Measurements from ENCODE around the gene SH3PXD2A.

The SH3PXD2A gene

GRCh38 chr10:103602028-103602851 is 253.1 kb downstream of the SH3PXD2A start:
- DNase-seq (ENCODE audit: low read depth): no peak

DNA sequence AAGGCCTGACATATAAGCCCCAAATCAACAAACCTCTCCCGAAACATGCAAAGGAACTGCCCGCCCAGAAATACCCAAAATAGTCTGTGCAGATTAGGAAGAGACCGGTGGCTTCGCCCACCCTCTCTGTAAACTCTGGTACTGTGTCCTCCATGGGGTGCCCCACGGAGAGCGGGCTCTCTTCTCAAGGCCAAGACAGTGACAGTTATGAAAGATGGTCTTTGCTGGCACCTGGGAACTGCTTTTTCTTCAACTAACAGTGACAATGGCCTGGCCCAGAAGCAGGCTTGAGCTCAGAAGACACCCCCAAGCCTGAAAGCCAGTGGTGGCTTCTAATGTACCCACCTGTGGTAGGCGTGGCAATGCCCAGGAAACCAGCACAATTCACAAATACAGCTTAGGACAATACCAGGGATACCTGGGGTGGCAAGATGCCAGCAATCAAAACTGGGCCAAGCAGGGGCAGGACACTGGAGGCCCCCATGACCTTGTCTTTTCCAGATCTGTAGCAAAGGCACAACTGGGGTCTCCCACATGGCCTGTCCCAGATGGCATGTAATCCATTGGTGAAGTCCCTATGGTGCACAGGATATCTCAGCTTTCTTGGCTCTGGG is 254.3 kb downstream of the SH3PXD2A start:
- no peak for DNase-seq (ENCODE audit: low read depth)

GRCh38 chr10:103600325-103600724 is 255.1 kb downstream of the SH3PXD2A start:
- DNase-seq (ENCODE audit: low read depth): no peak

GRCh38 chr10:103599907-103600306 is 255.5 kb downstream of the SH3PXD2A start:
- no peak for DNase-seq (ENCODE audit: low read depth)

GRCh38 chr10:103599211-103599610 is 256.2 kb downstream of the SH3PXD2A start:
- no peak for DNase-seq (ENCODE audit: low read depth)

GRCh38 chr10:103598654-103599115 is 256.7 kb downstream of the SH3PXD2A start:
- no peak for DNase-seq (ENCODE audit: low read depth)

- no peak for DNase-seq (ENCODE audit: low read depth)
Observed at GRCh38 chr10:103597003-103597402, 258.4 kb downstream of the SH3PXD2A start.

DNA sequence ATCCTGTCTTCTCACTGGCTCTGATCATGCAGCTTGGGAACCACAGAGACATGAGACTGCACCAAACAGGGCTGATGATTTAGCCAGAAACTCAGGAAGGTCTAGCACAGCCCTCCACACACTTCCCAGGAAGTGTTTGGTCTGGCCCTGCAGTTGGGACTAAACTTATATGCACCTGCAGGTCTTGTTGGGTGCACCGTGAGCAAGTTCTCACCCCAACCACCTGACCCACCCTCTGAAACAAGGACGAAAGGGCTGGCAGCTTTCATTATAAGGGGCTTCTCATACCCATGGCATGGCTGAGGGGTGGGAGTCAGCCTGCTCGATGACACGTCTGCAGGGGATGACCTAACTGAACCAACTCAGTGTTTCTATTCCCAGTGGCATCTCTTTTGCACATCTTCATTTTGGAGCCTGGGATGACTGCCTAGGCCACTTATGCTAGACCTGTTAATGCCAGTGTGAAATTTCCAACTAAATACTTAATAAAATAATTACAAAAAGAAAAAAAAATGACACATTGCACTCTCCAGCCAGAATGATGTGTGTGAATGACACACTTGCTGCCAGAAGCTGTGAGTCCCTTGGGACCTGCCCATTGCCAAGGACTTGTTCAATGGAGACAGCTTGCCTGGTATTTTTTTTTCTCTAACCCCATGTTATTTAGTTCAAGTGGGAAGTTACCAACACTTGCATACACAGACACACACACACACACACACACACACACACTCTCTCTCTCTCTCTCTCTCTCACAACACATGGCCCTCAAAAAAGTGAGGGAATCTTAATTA is 259.2 kb downstream of the SH3PXD2A start:
- no peak for DNase-seq (ENCODE audit: low read depth)

GRCh38 chr10:103593022-103593570 is 262.3 kb downstream of the SH3PXD2A start:
- no peak for DNase-seq (ENCODE audit: low read depth)

GRCh38 chr10:103592186-103593021 is 263.0 kb downstream of the SH3PXD2A start:
- no peak for DNase-seq (ENCODE audit: low read depth)

DNA sequence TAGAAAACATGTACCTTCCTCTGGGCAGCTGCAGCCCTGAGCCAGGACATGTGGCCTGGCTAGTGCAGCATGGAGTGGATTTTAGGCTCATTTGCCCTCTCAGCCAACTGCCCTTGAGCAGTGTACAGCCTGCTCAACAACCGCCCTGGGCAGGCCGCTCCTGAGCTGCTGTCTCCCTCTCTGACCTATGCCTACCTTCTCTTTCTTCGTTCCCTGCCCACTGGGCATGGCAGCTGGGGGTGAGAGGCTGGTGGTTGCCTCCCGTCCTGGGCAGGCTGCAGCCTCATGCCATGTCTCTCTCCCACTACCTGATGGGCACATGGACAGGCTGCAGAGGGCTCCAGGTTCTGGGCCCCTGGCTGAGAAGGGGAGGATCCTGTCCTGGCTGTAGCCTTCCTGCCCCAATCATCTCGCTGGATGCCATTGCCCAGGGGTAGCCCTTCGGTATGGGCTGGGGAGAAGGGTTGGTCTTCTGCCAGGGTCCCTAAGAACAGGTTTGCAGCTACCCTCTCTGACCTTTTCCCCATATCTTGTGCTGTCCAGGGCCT is 264.6 kb downstream of the SH3PXD2A start:
- no peak for DNase-seq (ENCODE audit: low read depth)

DNA sequence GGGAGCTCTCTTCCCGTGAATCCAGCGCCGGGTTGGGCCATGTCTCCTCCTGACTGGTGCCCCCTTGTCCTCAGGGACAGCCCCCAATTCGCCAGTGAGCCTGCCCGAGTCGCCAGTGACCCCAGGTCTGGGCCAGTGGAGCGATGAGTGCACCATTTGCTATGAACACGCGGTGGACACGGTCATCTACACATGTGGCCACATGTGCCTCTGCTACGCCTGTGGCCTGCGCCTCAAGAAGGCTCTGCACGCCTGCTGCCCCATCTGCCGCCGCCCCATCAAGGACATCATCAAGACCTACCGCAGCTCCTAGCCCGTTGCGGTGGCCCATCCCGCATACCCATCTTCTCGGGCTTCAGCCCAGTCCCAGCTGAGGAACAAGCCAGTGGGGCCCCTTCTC is 265.3 kb downstream of the SH3PXD2A start:
- DNase-seq (ENCODE audit: low read depth): no peak

DNA sequence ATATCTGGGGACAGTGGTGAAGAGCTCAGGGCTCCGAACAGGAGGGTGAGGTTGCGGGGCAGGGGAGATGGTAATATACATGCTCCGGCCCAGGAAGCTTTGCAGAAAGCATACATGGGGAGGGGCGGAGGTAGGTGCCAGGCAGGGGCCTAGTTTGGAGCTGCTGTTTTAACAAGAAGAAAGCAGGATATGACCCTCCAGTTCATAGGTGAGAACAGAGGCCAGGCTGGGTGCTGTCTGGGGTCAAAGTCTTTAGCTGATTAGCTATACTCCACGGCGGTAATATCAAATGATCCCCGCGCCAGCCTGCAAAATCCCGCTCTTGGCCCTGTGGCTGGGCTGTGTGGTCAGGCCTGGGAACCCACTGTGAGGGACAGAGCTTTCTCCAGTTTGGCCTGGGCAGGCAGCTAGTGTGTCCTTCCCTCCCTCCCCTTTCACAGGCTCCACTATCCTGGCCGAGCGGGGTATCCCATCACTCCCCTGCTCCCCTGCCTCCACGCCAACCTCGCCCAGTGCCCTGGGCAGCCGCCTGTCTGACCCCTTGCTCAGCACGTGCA is 266.2 kb downstream of the SH3PXD2A start:
- DNase-seq (ENCODE audit: low read depth): no peak

DNA sequence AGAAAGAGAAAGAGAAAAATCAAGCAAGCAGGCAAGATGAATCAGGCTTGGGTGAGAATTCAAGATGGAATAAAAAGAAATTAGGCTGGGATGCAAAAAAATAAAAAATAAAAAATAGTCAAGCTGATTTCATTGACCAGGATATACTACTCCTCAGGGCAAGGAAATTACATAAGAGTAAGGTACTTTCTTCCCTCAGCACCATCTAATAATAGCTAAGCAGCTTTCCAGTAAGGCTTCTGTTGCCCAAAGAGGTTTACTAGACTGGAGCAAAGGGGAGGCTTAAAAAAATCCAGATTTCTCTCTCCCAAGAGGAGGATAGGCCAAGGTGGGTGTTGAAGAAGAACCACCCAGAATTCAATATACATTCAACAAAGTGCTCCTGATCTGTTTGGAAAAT is 268.3 kb downstream of the SH3PXD2A start:
- no peak for DNase-seq (ENCODE audit: low read depth)

- no peak for DNase-seq (ENCODE audit: low read depth)
Observed at GRCh38 chr10:103585011-103585405, 270.4 kb downstream of the SH3PXD2A start.

DNA sequence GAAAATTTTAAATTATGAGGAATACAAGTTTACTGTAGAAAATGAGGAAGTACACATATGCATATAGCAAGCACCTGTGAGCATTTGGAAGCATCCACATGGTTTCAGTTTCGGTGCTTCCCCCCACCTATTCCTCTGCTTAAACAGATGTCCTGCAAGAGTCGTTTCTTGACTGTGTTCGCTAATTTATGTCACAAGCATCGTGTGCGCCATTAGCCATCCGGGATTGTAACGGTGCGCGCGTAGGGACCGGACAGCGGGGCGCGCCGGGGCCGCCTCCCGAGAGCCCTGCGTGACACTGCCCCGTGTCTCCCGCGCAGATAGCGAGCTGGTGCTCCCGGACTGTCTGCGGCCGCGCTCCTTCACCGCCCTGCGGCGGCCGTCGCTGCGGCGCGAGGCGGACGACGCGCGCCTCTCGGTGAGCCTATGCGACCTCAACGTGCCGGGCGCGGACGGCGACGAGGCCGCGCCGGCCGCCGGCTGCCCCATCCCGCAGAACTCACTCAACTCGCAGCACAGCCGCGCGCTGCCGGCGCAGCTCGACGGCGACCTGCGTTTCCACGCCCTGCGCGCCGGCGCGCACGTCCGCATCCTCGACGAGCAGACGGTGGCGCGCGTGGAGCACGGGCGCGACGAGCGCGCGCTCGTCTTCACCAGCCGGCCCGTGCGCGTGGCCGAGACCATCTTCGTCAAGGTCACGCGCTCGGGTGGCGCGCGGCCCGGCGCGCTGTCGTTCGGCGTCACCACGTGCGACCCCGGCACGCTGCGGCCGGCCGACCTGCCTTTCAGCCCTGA is 271.0 kb downstream of the SH3PXD2A start:
- DNase-seq (ENCODE audit: low read depth): peak; percentile 45

DNA sequence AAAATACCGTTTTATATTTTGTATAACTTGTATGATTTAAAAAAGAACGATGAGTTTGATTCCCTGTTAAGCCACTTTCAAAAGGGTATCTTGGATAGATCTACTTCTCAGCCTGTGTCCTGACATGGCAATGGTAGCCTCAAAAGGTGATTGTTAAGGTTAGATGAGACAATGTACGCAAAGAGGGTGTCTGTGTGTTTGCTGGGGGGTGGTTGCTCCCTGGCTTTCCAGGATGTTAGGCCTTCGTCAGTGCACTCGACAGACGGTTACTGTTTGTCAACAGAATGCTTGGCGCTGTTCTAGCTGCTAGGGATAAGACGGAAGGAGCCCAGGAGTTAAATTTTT is 271.5 kb downstream of the SH3PXD2A start:
- DNase-seq (ENCODE audit: low read depth): no peak

- DNase-seq (ENCODE audit: low read depth): no peak
Observed at GRCh38 chr10:103582331-103583123, 272.8 kb downstream of the SH3PXD2A start.

DNA sequence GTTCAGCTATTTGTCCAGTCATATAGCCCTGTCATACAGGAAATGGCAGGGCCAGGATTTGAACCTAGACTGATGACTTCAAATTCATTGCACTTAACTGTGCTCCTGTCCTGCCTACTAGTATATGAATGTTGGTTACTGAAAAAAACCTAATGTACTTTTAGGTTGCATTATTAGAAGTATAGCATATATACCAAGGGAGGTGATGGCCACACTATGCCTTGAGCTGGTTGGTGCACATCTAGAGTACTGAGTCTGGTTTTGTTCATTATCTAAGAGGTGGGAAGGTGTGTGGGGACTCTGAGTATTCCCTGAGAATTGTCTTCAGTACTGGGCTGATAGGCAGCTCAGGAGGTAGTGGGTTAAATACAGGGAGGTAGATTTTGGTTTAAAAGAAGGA is 273.9 kb downstream of the SH3PXD2A start:
- DNase-seq (ENCODE audit: low read depth): no peak

Data from activated T-cell treated with anti-CD3 and anti-CD28 coated beads for 24 hours (primary cell).